Aorta (tissue), 5 donors: ENCODE results near the gene NMT2. TPM values are rescaled to one million over a fixed set of nuclear protein-coding genes. Genes with fewer than 3 reads are reported as not detected.

Experiments used
- ATAC-seq: fragments of 200-7000 bp; cut with Tn5 transposase; one replicate; pipeline ENCODE4 v1.9.1; 2022; ENCODE audit warnings: moderate library complexity; ENCODE audit not compliant: low FRiP score
- DNase-seq, 2 donors: peaks; one replicate each; pipeline ENCODE4 v3.0.0-alpha.2; 2020
- H3K27ac ChIP-seq, 2 donors: one replicate each; pipeline ENCODE4 v1.5.1; 2013; ENCODE audit warnings: low read length in 2 of 2, mild to moderate bottlenecking in 2 of 2, moderate library complexity in 2 of 2, control low read depth in 1 of 2, inconsistent platforms in 1 of 2, low read depth in 1 of 2
- H3K27me3 ChIP-seq, 2 donors: one replicate each; pipeline ENCODE4 v1.6.1; 2013; ENCODE audit warnings: control low read depth in 1 of 2, low read length in 1 of 2, mild to moderate bottlenecking in 1 of 2, moderate library complexity in 1 of 2; ENCODE audit not compliant: insufficient read depth in 2 of 2, control insufficient read depth in 1 of 2
- H3K36me3 ChIP-seq, 2 donors: one replicate each; pipeline ENCODE4 v1.6.1; 2013; ENCODE audit warnings: control low read depth in 1 of 2, low read length in 1 of 2, mild to moderate bottlenecking in 1 of 2; ENCODE audit not compliant: insufficient read depth in 2 of 2, control insufficient read depth in 1 of 2
- H3K4me1 ChIP-seq, 2 donors: one replicate each; pipeline ENCODE4 v1.6.1; 2013; ENCODE audit warnings: low read length in 2 of 2, control low read depth in 1 of 2, mild to moderate bottlenecking in 1 of 2, moderate library complexity in 1 of 2; ENCODE audit not compliant: insufficient read depth in 2 of 2, control insufficient read depth in 1 of 2
- H3K4me3 ChIP-seq, 2 donors: one replicate each; pipeline ENCODE4 v1.5.1; 2013; ENCODE audit warnings: low read length in 2 of 2, control low read depth in 1 of 2, mild to moderate bottlenecking in 1 of 2
- H3K9me3 ChIP-seq: one replicate; pipeline ENCODE4 v1.6.1; 2013; ENCODE audit warnings: mild to moderate bottlenecking, low read length; ENCODE audit not compliant: control insufficient read depth
- WGBS, 2 donors: extraction: QIAGEN DNeasy Blood & Tissue Kit; methylation state at CpG; one replicate each; pipeline ENCODE4 v1.1.7; 2013; 5-methylcytosine and 5-hydroxymethylcytosine counted together
- intact Hi-C, 2 donors: fragments of 100-400 bp; cut with DNase I; formaldehyde crosslinking; loops; one replicate each; pipeline versions ENCODE4 v1.14.2 to v1.15.0; 2022
- polyA plus RNA-seq, 2 donors: library from polyadenylated mRNA; stranded (reverse); fragments of 200-250 nt; gene quantifications; one replicate each; pipeline ENCODE4 v1.2.3, GENCODE V29; 2013
- total RNA-seq, 2 donors: library from RNA; stranded (reverse); fragmentation: NEBNext Ultra II Directional; extraction: Animal tissue kit (Norgen Biotek cat#: 25700); gene quantifications; one replicate each; pipeline ENCODE4 v1.2.1, GENCODE V29; 2021
- donor health status: healthy with polysubstance abuse.
- donor health status: Bipolar disorder and iron deficiency.
- donor health status: DM: no; HTN: no; CAD: no.
- donor health status: DM: no; HTN: no; CAD: no.
- donor health status: DM: yes; HTN: yes; CAD: no.

Gene NMT2
- total and polyA plus RNA-seq, 4 donors, result 11.9 to 20.4 (median 12.2) TPM

DNA sequence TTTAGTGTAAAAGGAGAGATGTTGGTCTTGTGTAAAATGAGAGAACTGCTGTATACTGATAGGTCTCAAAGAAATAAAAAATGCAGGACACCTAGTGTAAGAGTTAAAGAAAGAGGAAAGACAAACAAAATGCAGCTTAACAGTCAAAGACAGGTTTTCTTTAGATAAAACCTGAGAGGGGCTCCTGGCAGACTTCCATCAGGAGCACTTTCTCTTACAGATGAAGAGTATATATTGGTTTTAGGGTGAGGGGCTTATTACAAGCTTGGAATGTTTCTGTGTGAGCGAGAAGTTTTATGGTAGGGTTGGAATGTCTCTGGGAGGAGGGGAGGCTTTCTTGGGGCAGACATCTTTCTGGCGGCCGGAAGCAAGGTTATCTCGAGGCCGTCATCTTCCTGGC is 96.1 kb downstream of the NMT2 start:
- H3K27ac ChIP-seq, result no peak overlapping the region
- DNase-seq, result no peak
- no peak overlapping the region for H3K4me3 ChIP-seq
- intact Hi-C loops, result no loop called here
- ATAC-seq, result no peak
- H3K4me1 ChIP-seq, result no peaks in the 10 kb centered on the region
- WGBS, 2 donors, result 95% methylated on average over 5 of the region's 5 CpGs
- H3K9me3 ChIP-seq, result no peaks in the 10 kb centered on the region
- no peaks in the 10 kb centered on the region for H3K27me3 ChIP-seq
- H3K36me3 ChIP-seq, result no peaks in the 10 kb centered on the region

GRCh38 chr10:15069230-15069629 is 99.3 kb downstream of the NMT2 start:
- intact Hi-C loops, result no loop called here
- H3K27me3 ChIP-seq, result no peaks in the 10 kb centered on the region
- H3K27ac ChIP-seq, result no peak overlapping the region
- no peaks in the 10 kb centered on the region for H3K4me1 ChIP-seq
- peaks cover 1% of the 10 kb centered on the region for H3K9me3 ChIP-seq
- no peaks in the 10 kb centered on the region for H3K36me3 ChIP-seq
- WGBS, 2 donors, result 72 to 82% methylated on average over 4 of the region's 4 CpGs
- no peak for ATAC-seq
- no peak for DNase-seq
- no peak overlapping the region for H3K4me3 ChIP-seq

- DNase-seq (no peak), ATAC-seq (no peak)
- Histone ChIP-seq H3K36me3 (no peaks in the 10 kb centered on the region), H3K4me1 (no peaks in the 10 kb centered on the region), H3K4me3 (no peak overlapping the region), H3K9me3 (peaks cover 1% of the 10 kb centered on the region), H3K27me3 (no peaks in the 10 kb centered on the region), H3K27ac (no peak overlapping the region)
- intact Hi-C loops, result no loop called here
- WGBS, 2 donors, result 83 to 89% methylated on average over 3 of the region's 3 CpGs
These were observed 99.7 kb downstream of the NMT2 start for GRCh38 chr10:15068802-15069201.

- intact Hi-C loops, result no loop called here
- Histone ChIP-seq H3K36me3 (no peaks in the 10 kb centered on the region), H3K9me3 (peaks cover 1% of the 10 kb centered on the region), H3K27me3 (no peaks in the 10 kb centered on the region), H3K27ac (no peak overlapping the region), H3K4me3 (no peak overlapping the region), H3K4me1 (no peaks in the 10 kb centered on the region)
- DNase-seq (no peak), ATAC-seq (no peak)
- WGBS, 2 donors, result 82 to 91% methylated on average over 5 of the region's 5 CpGs
These were observed 101.3 kb downstream of the NMT2 start for GRCh38 chr10:15067154-15067553.

- ATAC-seq (no peak), DNase-seq (no peak)
- H3K36me3 ChIP-seq, result no peaks in the 10 kb centered on the region
- no peaks in the 10 kb centered on the region for H3K9me3 ChIP-seq
- H3K27me3 ChIP-seq, result no peaks in the 10 kb centered on the region
- intact Hi-C loops, result no loop called here
- WGBS, 2 donors, result 74 to 80% methylated on average over 2 of the region's 2 CpGs
- no peak overlapping the region for H3K27ac ChIP-seq
- H3K4me3 ChIP-seq, result no peak overlapping the region
- no peaks in the 10 kb centered on the region for H3K4me1 ChIP-seq
These were observed 107.9 kb downstream of the NMT2 start for GRCh38 chr10:15060638-15061037.

DNA sequence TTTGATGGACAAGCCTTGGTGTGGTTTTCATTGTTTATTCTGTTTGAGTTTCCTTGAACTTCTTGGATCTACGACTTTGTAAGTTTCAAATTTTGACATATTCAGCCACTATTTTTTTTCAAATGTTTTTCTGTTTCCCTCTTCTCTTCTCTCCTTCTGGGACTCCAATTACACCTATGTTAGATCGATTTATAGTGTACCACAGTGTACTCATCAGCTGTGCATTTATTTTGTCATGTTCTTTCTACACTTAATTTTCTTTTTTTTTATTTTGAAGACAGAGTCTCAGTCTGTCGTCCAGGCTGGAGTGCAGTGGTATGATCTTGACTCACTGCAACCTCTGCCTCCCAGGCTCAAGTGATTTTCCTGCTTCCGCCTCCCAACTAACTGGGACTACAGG is 108.6 kb downstream of the NMT2 start:
- 82 to 92% methylated on average over 4 of the region's 4 CpGs for WGBS, 2 donors
- Histone ChIP-seq H3K4me1 (no peaks in the 10 kb centered on the region), H3K27me3 (no peaks in the 10 kb centered on the region), H3K4me3 (no peak overlapping the region), H3K9me3 (no peaks in the 10 kb centered on the region), H3K27ac (no peak overlapping the region), H3K36me3 (no peaks in the 10 kb centered on the region)
- intact Hi-C loops, result no loop called here
- ATAC-seq, result no peak
- no peak for DNase-seq

- intact Hi-C loops, result no loop called here
- H3K4me3 ChIP-seq, result no peak overlapping the region
- no peak for ATAC-seq
- H3K27ac ChIP-seq, result no peak overlapping the region
- H3K4me1 ChIP-seq, result no peaks in the 10 kb centered on the region
- no peaks in the 10 kb centered on the region for H3K27me3 ChIP-seq
- H3K9me3 ChIP-seq, result no peaks in the 10 kb centered on the region
- H3K36me3 ChIP-seq, result no peaks in the 10 kb centered on the region
- 68 to 69% methylated on average over 1 of the region's 1 CpG for WGBS, 2 donors
- DNase-seq, result no peak
These were observed 109.8 kb downstream of the NMT2 start for GRCh38 chr10:15058689-15059088.

Other genes with a start within 250 kb of the NMT2 start
- 10 to 100 TPM in 1 of 2 donors, 1 to 10 TPM in 1; 9.3 to 16.6 TPM for gene DCLRE1C, start 214.6 kb downstream of the NMT2 start, total RNA-seq
- gene DCLRE1C, start 214.6 kb downstream of the NMT2 start, polyA plus RNA-seq, result 1 to 10 TPM; 1.6 to 5.9 TPM
- not detected for gene MEIG1, start 209.3 kb downstream of the NMT2 start, total RNA-seq
- gene MEIG1, start 209.3 kb downstream of the NMT2 start, polyA plus RNA-seq, result not detected
- gene OLAH, start 124.8 kb downstream of the NMT2 start, total RNA-seq, result 1 to 10 TPM in 1 of 2 donors, not detected in 1; 1.1 TPM
- 1 to 10 TPM; 2.5 to 4.4 TPM for gene OLAH, start 124.8 kb downstream of the NMT2 start, polyA plus RNA-seq
- not detected for gene ACBD7, start 79.9 kb downstream of the NMT2 start, total RNA-seq
- gene ACBD7, start 79.9 kb downstream of the NMT2 start, polyA plus RNA-seq, result not detected
- gene RPP38, start 71.3 kb downstream of the NMT2 start, total RNA-seq, result 1 to 10 TPM; 8.2 to 9.0 TPM
- gene RPP38, start 71.3 kb downstream of the NMT2 start, polyA plus RNA-seq, result 10 to 100 TPM in 1 of 2 donors, 1 to 10 TPM in 1; 9.6 to 12.0 TPM
- gene FAM171A1, start 202.6 kb upstream of the NMT2 start, total RNA-seq, result 10 to 100 TPM; 11.2 to 21.4 TPM
- gene FAM171A1, start 202.6 kb upstream of the NMT2 start, polyA plus RNA-seq, result 1 to 10 TPM; 2.8 to 3.9 TPM